HS-5 (cell line): ENCODE data around the gene NAB2.

ENCODE experiments used
- DNase-seq: peaks from one replicate; pipeline ENCODE4 v3.0.0-alpha.2; 2012; ENCODE audit warnings: low read depth

The NAB2 gene

GRCh38 chr12:57134949-57135348 lies 46.0 kb downstream of the NAB2 start:
- no peak for DNase-seq

- no peak for DNase-seq
Observed at GRCh38 chr12:57135527-57136326, 46.8 kb downstream of the NAB2 start.

GRCh38 chr12:57138526-57139272 lies 49.8 kb downstream of the NAB2 start:
- DNase-seq = no peak

GRCh38 chr12:57139796-57140649 lies 51.1 kb downstream of the NAB2 start:
- DNase-seq = no peak

- no peak for DNase-seq
Observed at GRCh38 chr12:57141249-57141648, 52.3 kb downstream of the NAB2 start.

GRCh38 chr12:57142121-57142520 lies 53.2 kb downstream of the NAB2 start:
- DNase-seq = no peak

- DNase-seq = no peak
Observed at GRCh38 chr12:57142727-57143126, 53.8 kb downstream of the NAB2 start.

GRCh38 chr12:57143454-57143853 lies 54.5 kb downstream of the NAB2 start:
- DNase-seq = no peak
